Activated T-helper 17 cell treated with anti-CD3 and anti-CD28 coated beads, Interleukin-2, amount 50 U/mL, for 72 hours (primary cell): ENCODE data around the gene SKI. TPM values are rescaled to one million over a fixed set of nuclear protein-coding genes. Genes with fewer than 3 reads are reported as not detected.

Experiments used
- ATAC-seq: fragments of 150-1000 bp; cut with Tn5 transposase; replicated peaks from 2 replicates; pipeline ENCODE4 v1.10.0; 2021; ENCODE audit warnings: mild to moderate bottlenecking, moderate library complexity
- H3K27ac Mint-ChIP-seq: one replicate; pipeline ENCODE4 v1.8.0; 2022; ENCODE audit warnings: mixed read lengths
- H3K27me3 Mint-ChIP-seq: one replicate; pipeline ENCODE4 v1.8.0; 2022; ENCODE audit warnings: mixed read lengths
- H3K36me3 Mint-ChIP-seq: one replicate; pipeline ENCODE4 v1.8.0; 2022; ENCODE audit warnings: low read depth, mild to moderate bottlenecking, mixed read lengths
- H3K4me1 Mint-ChIP-seq: one replicate; pipeline ENCODE4 v1.8.0; 2022; ENCODE audit warnings: mixed read lengths
- H3K4me3 Mint-ChIP-seq: one replicate; pipeline ENCODE4 v1.8.0; 2022; ENCODE audit warnings: mild to moderate bottlenecking, mixed read lengths
- H3K9me3 Mint-ChIP-seq: one replicate; pipeline ENCODE4 v1.8.0; 2022; ENCODE audit warnings: mixed read lengths
- total RNA-seq, 2 donors: library from RNA; stranded (reverse); gene quantifications; one replicate each; pipeline ENCODE4 v1.2.3, GENCODE V29; 2022

Gene SKI
- 10 to 100 TPM; 39.5 to 52.1 TPM for total RNA-seq

DNA sequence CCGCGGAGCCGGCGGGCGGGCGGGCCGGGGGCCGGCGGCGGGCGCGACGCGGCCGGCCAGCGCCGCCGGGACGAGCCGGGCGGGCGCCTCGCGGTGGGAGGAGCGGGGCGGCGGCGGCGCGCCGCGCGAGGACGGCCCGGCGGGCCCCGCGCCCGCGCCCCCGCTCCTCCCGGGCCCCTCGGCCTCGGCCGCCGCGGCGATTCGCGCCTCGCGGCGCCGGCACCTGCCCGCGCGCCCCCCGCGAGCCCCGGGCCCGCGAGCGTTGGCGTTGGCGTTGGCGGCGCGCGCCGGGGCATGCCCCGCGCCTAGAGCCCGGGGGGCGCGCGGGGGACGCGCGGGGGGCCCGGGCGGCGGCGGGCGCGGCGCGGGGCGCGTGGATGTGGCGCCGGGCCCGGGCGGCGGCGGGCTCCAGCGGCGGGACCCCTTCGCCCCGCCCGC is at the start of gene SKI:
SKI (plus strand) TSS at position 163 of the 438 bp plus-strand sequence. CDS start 448 bp downstream, outside the sequence.
- ATAC-seq: no peak
- H3K36me3 Mint-ChIP-seq: peaks cover 43% of the 10 kb centered on the region
- H3K9me3 Mint-ChIP-seq: no peaks in the 10 kb centered on the region

DNA sequence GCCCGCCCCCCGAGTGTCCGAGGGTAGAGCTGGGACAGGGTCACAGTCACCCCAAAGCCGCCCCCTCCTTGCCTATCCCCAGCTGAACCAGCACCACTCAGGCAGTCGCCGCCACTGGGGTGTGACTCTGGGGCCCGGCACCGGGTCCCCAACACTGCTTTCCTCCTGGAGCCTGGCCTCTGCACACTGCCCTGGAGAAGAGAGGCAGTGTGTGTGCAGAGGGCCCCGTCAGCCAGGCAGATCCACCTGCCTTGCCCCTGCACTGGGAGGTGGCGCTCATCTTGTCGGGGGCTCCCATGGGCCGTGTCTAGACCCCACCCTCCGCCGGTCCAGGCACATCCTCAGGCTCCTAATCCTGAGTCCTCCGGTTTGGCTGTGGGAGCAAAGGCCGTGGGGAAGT is 49.2 kb upstream of the SKI start:
- Mint-ChIP-seq H3K36me3 (no peaks in the 10 kb centered on the region), H3K4me3 (no peak overlapping the region), H3K4me1 (no peaks in the 10 kb centered on the region), H3K27ac (no peak overlapping the region), H3K27me3 (no peaks in the 10 kb centered on the region), H3K9me3 (no peaks in the 10 kb centered on the region)
- ATAC-seq: no peak

More for the DNA sequence above, at the start of gene SKI:
- peaks cover 14% of the 10 kb centered on the region for H3K4me1 Mint-ChIP-seq
- H3K27ac Mint-ChIP-seq: peak within 1 kb of the TSS; percentile 97
- H3K4me3 Mint-ChIP-seq: peak within 1 kb of the TSS; percentile 99
- no peaks in the 10 kb centered on the region for H3K27me3 Mint-ChIP-seq

GRCh38 chr1:2179283-2180013 is 48.7 kb upstream of the SKI start:
- Mint-ChIP-seq H3K4me1 (no peaks in the 10 kb centered on the region), H3K27me3 (no peaks in the 10 kb centered on the region), H3K4me3 (no peak overlapping the region), H3K27ac (no peak overlapping the region), H3K36me3 (no peaks in the 10 kb centered on the region), H3K9me3 (no peaks in the 10 kb centered on the region)
- no peak for ATAC-seq

- ATAC-seq: peak; percentile 52
- no peak overlapping the region for H3K27ac Mint-ChIP-seq
Observed at GRCh38 chr1:2180297-2181245, 47.5 kb upstream of the SKI start.

GRCh38 chr1:2181271-2181670 is 46.8 kb upstream of the SKI start:
- no peak overlapping the region for H3K4me3 Mint-ChIP-seq
- no peak overlapping the region for H3K27ac Mint-ChIP-seq
- no peaks in the 10 kb centered on the region for H3K27me3 Mint-ChIP-seq
- no peaks in the 10 kb centered on the region for H3K4me1 Mint-ChIP-seq
- no peaks in the 10 kb centered on the region for H3K9me3 Mint-ChIP-seq
- peaks cover 10% of the 10 kb centered on the region for H3K36me3 Mint-ChIP-seq
- ATAC-seq: no peak

More at GRCh38 chr1:2180297-2181245, 47.5 kb upstream of the SKI start:
- Mint-ChIP-seq H3K4me3 (no peak overlapping the region), H3K27me3 (no peaks in the 10 kb centered on the region), H3K4me1 (no peaks in the 10 kb centered on the region), H3K9me3 (no peaks in the 10 kb centered on the region), H3K36me3 (peaks cover 4% of the 10 kb centered on the region)

DNA sequence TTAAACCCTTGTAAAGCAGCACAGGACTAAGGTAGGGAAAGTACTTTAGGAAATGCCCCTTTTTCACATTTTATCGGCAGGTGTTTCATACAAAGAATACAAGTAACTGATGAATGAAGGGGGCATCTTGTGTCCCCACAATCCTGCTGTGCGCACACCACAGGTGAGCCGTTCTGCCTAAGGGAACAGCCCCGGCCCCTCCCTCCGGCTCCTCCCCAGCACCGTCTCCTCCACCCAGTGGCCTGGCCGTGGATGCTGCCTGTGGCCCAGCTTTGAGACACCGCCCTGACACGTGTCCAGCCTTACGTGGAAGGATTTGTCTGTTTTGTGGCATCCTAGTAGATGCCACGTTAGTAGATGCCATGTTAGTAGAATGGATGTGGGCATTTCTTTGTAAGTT is 46.4 kb upstream of the SKI start:
- Mint-ChIP-seq H3K27me3 (no peaks in the 10 kb centered on the region), H3K4me1 (no peaks in the 10 kb centered on the region), H3K27ac (no peak overlapping the region), H3K9me3 (no peaks in the 10 kb centered on the region), H3K36me3 (peaks cover 10% of the 10 kb centered on the region), H3K4me3 (no peak overlapping the region)
- ATAC-seq: no peak

GRCh38 chr1:2182376-2182775 is 45.7 kb upstream of the SKI start:
- Mint-ChIP-seq H3K27me3 (no peaks in the 10 kb centered on the region), H3K9me3 (no peaks in the 10 kb centered on the region), H3K4me3 (no peak overlapping the region), H3K27ac (no peak overlapping the region), H3K4me1 (no peaks in the 10 kb centered on the region), H3K36me3 (peaks cover 10% of the 10 kb centered on the region)
- no peak for ATAC-seq

GRCh38 chr1:2183937-2184334 is 44.2 kb upstream of the SKI start:
- no peaks in the 10 kb centered on the region for H3K4me1 Mint-ChIP-seq
- H3K9me3 Mint-ChIP-seq: no peaks in the 10 kb centered on the region
- peaks cover 10% of the 10 kb centered on the region for H3K36me3 Mint-ChIP-seq
- ATAC-seq: no peak
- H3K4me3 Mint-ChIP-seq: no peak overlapping the region
- no peaks in the 10 kb centered on the region for H3K27me3 Mint-ChIP-seq
- H3K27ac Mint-ChIP-seq: no peak overlapping the region

- peaks cover 10% of the 10 kb centered on the region for H3K36me3 Mint-ChIP-seq
- no peaks in the 10 kb centered on the region for H3K9me3 Mint-ChIP-seq
- ATAC-seq: no peak
- H3K4me1 Mint-ChIP-seq: no peaks in the 10 kb centered on the region
- H3K4me3 Mint-ChIP-seq: no peak overlapping the region
- no peaks in the 10 kb centered on the region for H3K27me3 Mint-ChIP-seq
- no peak overlapping the region for H3K27ac Mint-ChIP-seq
Observed at GRCh38 chr1:2184531-2184930, 43.6 kb upstream of the SKI start.

- Mint-ChIP-seq H3K27me3 (no peaks in the 10 kb centered on the region), H3K36me3 (peaks cover 10% of the 10 kb centered on the region), H3K27ac (no peak overlapping the region), H3K4me3 (no peak overlapping the region), H3K9me3 (no peaks in the 10 kb centered on the region), H3K4me1 (no peaks in the 10 kb centered on the region)
- ATAC-seq: no peak
Observed at GRCh38 chr1:2184934-2185333, 43.2 kb upstream of the SKI start.

GRCh38 chr1:2185880-2186855 is 42.0 kb upstream of the SKI start:
- no peak overlapping the region for H3K4me3 Mint-ChIP-seq
- H3K27me3 Mint-ChIP-seq: no peaks in the 10 kb centered on the region
- H3K9me3 Mint-ChIP-seq: no peaks in the 10 kb centered on the region
- no peak for ATAC-seq
- H3K27ac Mint-ChIP-seq: no peak overlapping the region
- H3K4me1 Mint-ChIP-seq: no peaks in the 10 kb centered on the region
- peaks cover 10% of the 10 kb centered on the region for H3K36me3 Mint-ChIP-seq

DNA sequence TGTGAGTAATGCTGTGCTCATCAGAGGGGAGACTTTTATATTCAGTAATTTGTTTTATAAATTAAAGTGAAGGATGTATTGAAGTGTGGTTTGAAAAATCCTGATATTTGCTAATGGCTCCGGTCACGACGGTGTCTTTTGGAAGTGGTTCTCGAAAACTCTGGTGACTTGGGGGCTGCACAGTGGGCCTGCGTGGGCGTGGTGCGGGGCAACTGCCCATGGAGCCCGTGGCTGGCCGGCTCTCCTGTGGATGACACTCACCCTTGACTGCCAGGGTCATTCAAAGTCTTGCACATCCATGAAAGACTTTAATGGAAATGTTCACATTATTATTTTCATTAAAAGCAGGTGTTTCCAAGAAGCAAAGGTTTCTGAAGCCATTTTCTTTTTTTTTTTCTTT is 41.2 kb upstream of the SKI start:
- ATAC-seq: no peak
- H3K36me3 Mint-ChIP-seq: peaks cover 10% of the 10 kb centered on the region
- no peaks in the 10 kb centered on the region for H3K4me1 Mint-ChIP-seq
- no peaks in the 10 kb centered on the region for H3K9me3 Mint-ChIP-seq
- no peaks in the 10 kb centered on the region for H3K27me3 Mint-ChIP-seq
- H3K4me3 Mint-ChIP-seq: no peak overlapping the region
- no peak overlapping the region for H3K27ac Mint-ChIP-seq

DNA sequence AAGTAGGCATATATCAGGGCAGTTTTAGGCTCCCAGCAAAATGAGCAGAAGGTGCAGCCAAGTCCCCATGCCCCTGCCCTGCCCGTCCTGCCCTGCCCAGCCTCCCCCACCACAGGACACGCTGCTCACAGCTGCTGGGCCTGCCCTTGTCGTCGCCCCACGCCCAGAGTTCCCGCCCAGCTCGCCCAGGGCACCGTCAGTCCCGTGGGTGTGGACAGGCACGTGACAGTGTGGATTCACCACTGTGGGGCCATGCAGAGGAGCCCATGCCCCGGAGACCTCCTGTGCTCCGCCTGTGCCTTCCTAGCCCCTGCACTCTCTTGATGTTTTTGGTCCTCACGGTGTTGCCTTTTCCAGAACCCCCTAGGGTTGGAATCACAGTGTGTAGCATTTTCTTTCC is 40.5 kb upstream of the SKI start:
- ATAC-seq: no peak
- H3K36me3 Mint-ChIP-seq: peaks cover 10% of the 10 kb centered on the region
- H3K4me3 Mint-ChIP-seq: no peak overlapping the region
- no peaks in the 10 kb centered on the region for H3K4me1 Mint-ChIP-seq
- no peaks in the 10 kb centered on the region for H3K27me3 Mint-ChIP-seq
- H3K9me3 Mint-ChIP-seq: no peaks in the 10 kb centered on the region
- H3K27ac Mint-ChIP-seq: no peak overlapping the region

DNA sequence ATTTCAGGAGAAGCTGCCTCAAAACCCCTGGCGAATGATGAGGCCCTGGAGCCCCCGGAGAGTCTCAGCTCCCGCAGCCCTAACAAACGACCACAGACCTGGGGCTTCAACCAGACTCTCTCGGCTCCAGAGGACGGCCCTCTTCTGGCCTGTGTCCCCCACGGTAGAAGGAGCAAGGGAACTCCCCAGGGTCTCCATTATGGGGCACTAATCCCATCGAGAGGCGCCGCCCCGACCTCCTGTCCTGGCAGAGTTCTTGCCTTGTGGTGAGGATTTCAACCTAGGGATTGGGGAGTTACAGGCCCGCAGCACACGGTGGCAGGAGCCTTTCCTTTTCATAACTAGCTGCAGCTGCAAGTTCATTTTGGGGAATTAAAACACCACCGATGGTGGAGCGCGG is 39.8 kb upstream of the SKI start:
- H3K4me1 Mint-ChIP-seq: no peaks in the 10 kb centered on the region
- H3K27me3 Mint-ChIP-seq: no peaks in the 10 kb centered on the region
- peaks cover 10% of the 10 kb centered on the region for H3K36me3 Mint-ChIP-seq
- ATAC-seq: no peak
- H3K4me3 Mint-ChIP-seq: no peak overlapping the region
- H3K27ac Mint-ChIP-seq: no peak overlapping the region
- H3K9me3 Mint-ChIP-seq: no peaks in the 10 kb centered on the region
